ENCODE data around the gene TRIM41. TPM values are rescaled to one million over a fixed set of nuclear protein-coding genes. Genes with fewer than 3 reads are reported as not detected.

The TRIM41 gene
- total and polyA plus RNA-seq, 9 of the 15 experiments (the other 6 are each of a cell fraction or from before 2014, with no cell fraction given): 1.8 to 47.6 (median 20.9) TPM

GRCh38 chr5:181223058-181223728 lies at the start of gene TRIM41 (continued):
- TF ChIP-seq CREB1 (IDR thresholded peaks at IDR 0.05) (peak; percentile 50), CREB1 (CRISPR knock-in tag; IDR thresholded peaks at IDR 0.05) (peak; percentile 78), NFE2 (IDR thresholded peaks at IDR 0.05; ENCODE audit: low read depth) (no peak), TAF15 (IDR thresholded peaks at IDR 0.05; ENCODE audit: low read depth, low read length) (no peak), ZNF23 (CRISPR knock-in tag; IDR thresholded peaks at IDR 0.05) (0 out of 2 replicates have a peak, but pooled peaks have one; percentile 22), NFIX (CRISPR knock-in tag; IDR thresholded peaks at IDR 0.05; ENCODE audit: low read depth) (no peak), PBX2 (CRISPR knock-in tag; IDR thresholded peaks at IDR 0.05; ENCODE audit: low read depth) (no peak), PBX2 (tag; conservative IDR thresholded peaks at IDR 0.05; ENCODE audit: low read depth) (no peak), ZFP30 (CRISPR knock-in tag; IDR thresholded peaks at IDR 0.05; ENCODE audit: borderline replicate concordance) (no peak), MTA1 (IDR thresholded peaks at IDR 0.05; ENCODE audit: borderline replicate concordance) (peak; percentile 12; the same call in 1 of the 2 replicates), POLR3A (IDR thresholded peaks at IDR 0.05; ENCODE audit: borderline replicate concordance, extremely low read depth, insufficient read depth, insufficient read length) (no peak), HMG20B (CRISPR knock-in tag; IDR thresholded peaks at IDR 0.05) (no peak)
- TF ChIP-seq, protein P1, sequence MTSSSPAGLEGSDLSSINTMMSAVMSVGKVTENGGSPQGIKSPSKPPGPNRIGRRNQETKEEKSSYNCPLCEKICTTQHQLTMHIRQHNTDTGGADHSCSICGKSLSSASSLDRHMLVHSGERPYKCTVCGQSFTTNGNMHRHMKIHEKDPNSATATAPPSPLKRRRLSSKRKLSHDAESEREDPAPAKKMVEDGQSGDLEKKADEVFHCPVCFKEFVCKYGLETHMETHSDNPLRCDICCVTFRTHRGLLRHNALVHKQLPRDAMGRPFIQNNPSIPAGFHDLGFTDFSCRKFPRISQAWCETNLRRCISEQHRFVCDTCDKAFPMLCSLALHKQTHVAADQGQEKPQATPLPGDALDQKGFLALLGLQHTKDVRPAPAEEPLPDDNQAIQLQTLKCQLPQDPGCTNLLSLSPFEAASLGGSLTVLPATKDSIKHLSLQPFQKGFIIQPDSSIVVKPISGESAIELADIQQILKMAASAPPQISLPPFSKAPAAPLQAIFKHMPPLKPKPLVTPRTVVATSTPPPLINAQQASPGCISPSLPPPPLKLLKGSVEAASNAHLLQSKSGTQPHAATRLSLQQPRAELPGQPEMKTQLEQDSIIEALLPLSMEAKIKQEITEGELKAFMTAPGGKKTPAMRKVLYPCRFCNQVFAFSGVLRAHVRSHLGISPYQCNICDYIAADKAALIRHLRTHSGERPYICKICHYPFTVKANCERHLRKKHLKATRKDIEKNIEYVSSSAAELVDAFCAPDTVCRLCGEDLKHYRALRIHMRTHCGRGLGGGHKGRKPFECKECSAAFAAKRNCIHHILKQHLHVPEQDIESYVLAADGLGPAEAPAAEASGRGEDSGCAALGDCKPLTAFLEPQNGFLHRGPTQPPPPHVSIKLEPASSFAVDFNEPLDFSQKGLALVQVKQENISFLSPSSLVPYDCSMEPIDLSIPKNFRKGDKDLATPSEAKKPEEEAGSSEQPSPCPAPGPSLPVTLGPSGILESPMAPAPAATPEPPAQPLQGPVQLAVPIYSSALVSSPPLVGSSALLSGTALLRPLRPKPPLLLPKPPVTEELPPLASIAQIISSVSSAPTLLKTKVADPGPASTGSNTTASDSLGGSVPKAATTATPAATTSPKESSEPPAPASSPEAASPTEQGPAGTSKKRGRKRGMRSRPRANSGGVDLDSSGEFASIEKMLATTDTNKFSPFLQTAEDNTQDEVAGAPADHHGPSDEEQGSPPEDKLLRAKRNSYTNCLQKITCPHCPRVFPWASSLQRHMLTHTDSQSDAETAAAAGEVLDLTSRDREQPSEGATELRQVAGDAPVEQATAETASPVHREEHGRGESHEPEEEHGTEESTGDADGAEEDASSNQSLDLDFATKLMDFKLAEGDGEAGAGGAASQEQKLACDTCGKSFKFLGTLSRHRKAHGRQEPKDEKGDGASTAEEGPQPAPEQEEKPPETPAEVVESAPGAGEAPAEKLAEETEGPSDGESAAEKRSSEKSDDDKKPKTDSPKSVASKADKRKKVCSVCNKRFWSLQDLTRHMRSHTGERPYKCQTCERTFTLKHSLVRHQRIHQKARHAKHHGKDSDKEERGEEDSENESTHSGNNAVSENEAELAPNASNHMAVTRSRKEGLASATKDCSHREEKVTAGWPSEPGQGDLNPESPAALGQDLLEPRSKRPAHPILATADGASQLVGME (CRISPR knock-in tag; IDR thresholded peaks at IDR 0.05): peak; percentile 81; the same call in 1 of the 2 replicates
- TF ChIP-seq, protein P2, sequence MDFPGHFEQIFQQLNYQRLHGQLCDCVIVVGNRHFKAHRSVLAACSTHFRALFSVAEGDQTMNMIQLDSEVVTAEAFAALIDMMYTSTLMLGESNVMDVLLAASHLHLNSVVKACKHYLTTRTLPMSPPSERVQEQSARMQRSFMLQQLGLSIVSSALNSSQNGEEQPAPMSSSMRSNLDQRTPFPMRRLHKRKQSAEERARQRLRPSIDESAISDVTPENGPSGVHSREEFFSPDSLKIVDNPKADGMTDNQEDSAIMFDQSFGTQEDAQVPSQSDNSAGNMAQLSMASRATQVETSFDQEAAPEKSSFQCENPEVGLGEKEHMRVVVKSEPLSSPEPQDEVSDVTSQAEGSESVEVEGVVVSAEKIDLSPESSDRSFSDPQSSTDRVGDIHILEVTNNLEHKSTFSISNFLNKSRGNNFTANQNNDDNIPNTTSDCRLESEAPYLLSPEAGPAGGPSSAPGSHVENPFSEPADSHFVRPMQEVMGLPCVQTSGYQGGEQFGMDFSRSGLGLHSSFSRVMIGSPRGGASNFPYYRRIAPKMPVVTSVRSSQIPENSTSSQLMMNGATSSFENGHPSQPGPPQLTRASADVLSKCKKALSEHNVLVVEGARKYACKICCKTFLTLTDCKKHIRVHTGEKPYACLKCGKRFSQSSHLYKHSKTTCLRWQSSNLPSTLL (IDR thresholded peaks at IDR 0.05): no peak
- TF ChIP-seq, protein P3, sequence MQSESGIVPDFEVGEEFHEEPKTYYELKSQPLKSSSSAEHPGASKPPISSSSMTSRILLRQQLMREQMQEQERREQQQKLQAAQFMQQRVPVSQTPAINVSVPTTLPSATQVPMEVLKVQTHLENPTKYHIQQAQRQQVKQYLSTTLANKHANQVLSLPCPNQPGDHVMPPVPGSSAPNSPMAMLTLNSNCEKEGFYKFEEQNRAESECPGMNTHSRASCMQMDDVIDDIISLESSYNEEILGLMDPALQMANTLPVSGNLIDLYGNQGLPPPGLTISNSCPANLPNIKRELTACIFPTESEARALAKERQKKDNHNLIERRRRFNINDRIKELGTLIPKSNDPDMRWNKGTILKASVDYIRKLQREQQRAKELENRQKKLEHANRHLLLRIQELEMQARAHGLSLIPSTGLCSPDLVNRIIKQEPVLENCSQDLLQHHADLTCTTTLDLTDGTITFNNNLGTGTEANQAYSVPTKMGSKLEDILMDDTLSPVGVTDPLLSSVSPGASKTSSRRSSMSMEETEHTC (IDR thresholded peaks at IDR 0.05): peak; percentile 39; the same call in 1 of the 2 replicates

All from K562 (cell line).